Right forelimb (tissue), 1 donor: ENCODE data around the gene PLB1.

Source experiments
- DNase-seq: peaks from one replicate; pipeline ENCODE4 v3.0.0-alpha.2; 2018

The PLB1 gene

GRCh38 chr2:28616396-28616999, 120.6 kb downstream of the PLB1 start:
- DNase-seq = no peak

GRCh38 chr2:28617502-28618184, 121.8 kb downstream of the PLB1 start:
- no peak for DNase-seq

GRCh38 chr2:28618221-28619141, 122.6 kb downstream of the PLB1 start:
- DNase-seq = no peak

GRCh38 chr2:28619213-28620196, 123.6 kb downstream of the PLB1 start:
- DNase-seq = no peak

DNA sequence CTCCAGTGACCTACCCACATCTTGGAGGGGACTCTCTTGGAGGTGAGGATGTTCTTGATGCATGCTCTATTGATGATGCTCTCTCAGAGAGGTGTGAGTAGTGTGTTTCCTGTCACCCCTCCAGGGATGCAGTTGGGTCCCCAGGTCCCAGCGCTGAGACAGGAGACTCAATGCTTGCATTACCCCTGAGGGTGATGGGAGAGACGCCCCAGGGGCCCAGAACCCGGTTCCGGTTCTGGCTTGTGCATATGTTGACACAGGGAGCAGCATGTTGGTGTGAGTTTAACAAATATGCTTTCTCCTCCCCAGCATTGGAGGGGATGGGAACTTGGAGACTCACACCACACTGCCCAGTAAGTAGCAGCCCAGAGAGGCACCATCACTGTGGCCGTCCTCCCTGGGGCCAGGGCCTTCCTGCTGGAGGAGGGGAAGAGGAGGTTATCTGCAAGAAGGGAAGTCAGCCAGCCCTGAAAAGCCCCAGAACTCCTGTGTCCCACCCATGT, 124.5 kb downstream of the PLB1 start:
- DNase-seq = no peak

DNA sequence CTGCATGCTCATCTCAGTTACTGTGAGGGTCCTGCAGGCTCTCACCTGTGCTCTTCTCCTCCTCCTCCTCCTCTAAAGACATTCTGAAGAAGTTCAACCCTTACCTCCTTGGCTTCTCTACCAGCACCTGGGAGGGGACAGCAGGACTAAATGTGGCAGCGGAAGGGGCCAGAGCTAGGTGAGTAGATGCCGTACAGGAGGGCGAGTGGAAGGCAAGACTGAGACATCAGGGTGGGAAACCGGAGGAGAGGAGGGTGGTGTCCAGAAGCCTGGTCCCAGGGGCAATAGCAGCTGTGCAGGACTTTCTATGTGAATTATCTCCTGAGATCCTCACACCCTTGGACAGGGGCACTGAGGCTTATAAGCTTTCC, 124.9 kb downstream of the PLB1 start:
- DNase-seq = no peak

- peak; percentile 73 for DNase-seq
Measured at GRCh38 chr2:28621172-28622100, 125.6 kb downstream of the PLB1 start.

DNA sequence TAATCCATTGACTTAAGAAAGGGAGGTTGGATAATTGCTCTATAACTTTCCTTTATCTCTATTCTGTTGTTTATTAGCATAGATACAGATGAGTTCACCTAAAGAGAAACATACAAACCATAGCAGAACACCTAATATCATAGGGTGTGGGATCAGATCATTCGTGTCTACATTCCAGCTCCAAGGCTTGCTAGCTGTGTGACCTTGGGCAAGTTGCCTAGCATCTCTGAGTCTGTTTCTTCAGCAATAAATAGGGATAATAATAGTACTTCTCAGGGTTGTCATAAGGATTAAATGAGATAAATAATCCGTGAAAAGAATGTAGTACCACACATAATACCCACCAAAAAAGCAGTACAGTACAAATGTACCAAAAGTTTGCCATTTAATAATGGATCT, 126.2 kb downstream of the PLB1 start:
- DNase-seq = no peak

GRCh38 chr2:28623582-28624405, 127.9 kb downstream of the PLB1 start:
- DNase-seq = no peak

DNA sequence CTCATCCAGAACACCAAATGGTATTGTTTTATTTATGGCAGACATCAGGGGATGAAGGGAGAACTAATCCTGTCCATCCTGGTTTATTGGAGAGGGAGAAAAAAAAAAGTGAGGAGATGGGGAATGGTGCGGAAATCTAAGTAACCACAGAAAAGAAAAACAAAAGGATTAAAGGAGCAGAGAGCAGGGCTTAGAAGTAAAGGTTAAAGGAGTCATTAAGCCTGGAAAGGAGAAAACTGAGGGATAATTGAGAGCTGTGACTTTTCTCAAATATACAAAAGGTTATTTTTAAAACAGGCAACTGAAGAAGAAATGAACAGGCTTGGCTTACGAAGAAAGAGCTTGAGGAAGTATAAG, 128.6 kb downstream of the PLB1 start:
- DNase-seq = no peak

DNA sequence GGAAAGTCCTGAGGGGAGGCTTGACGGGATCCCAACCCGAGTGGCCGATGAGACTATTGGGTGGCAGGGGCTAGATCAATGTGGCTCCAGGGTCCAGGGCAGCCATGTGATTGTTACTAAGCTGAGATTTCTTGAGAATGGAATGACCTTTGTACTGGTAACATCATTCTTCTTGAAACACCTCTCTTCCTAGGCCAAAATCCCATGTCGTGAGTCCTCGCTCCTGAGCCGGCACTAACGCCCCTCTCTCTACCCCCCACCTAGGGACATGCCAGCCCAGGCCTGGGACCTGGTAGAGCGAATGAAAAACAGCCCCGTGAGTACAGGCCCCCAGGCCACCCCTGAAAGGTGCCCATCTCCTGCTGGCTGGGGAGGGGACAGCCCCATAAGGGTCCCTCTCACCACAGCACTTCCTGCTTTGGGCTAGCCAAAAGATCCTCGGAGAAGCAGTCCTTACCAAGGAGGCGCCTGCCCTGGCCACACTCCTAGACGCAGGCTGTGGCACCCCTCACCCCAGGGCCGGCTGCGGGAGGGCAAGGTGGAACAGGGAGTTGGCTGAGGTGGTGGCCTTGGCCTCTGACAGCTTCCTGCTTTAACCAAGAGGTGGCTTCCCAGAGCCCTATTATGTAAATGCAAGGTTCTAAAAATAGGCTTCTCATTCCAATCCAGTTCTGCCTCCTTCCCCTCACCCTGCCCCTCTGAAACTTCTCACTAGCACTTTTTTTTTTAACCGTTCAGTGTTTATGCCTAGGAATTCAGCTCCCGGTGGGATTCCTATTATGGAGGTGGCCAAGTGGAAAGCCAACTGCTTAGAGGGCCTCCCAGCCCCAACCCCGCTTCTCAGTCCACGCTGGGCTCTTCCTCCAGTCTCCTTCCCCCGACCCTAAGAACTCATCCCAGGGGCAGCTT, 129.2 kb downstream of the PLB1 start:
- no peak for DNase-seq

GRCh38 chr2:28626376-28626775, 130.5 kb downstream of the PLB1 start:
- no peak for DNase-seq

GRCh38 chr2:28626891-28627421, 131.1 kb downstream of the PLB1 start:
- DNase-seq = no peak

DNA sequence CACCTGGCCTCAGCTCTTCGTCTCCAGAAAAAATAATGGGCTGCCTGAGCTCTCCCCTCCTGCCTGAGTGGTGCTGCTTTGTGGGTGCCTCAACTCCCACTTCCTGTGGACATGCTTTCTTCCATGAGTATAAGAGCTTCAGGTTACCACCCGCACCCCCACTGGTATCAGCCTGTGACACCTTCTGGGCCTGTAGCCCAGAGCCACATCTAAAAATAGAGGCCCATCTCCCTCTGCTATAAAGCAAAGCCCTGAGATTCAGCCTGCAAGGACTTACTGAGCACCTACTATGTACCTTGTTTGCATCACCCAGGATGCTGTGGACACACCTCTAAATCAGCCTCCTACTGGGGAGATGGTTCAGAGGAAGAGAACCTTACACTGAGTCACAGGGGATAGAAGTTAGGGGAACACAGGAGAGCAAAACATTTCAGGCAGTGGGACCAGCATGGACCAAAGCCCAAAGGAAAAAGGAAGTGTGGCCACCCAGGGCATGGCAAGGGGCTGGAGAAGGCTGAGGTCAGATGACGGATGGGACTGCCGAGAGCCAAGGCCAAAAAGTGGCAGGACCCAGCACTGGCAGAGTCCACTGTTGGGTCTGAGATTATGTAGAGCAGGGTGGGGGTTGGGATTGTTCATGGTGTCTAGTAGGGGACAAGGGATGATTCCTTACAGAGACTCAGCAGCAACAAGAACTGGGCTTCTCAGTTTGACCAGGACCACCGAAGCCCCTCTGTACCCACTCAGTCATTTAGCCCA, 132.0 kb downstream of the PLB1 start:
- DNase-seq = no peak

DNA sequence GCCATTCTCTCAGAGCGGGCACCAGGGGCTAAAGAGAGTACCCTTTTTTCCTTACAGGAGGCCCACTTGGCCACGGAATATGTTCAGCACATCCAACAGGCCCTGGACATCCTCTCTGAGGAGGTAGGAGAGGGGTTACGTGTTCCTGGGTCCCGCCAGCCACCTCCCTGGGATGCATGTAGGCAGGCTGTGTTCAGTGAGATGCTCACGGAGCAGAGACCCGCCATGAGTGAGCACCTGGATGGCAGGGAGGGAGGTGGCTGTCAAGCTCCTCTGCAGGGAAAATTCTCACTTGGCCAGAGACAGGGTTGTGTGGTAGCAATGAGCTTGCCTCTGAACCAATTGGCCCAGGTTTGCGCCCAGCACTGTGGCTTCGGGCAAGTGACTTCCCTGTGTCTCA, 132.6 kb downstream of the PLB1 start:
- DNase-seq = no peak

- DNase-seq = no peak
Measured at GRCh38 chr2:28628987-28629386, 133.1 kb downstream of the PLB1 start.

DNA sequence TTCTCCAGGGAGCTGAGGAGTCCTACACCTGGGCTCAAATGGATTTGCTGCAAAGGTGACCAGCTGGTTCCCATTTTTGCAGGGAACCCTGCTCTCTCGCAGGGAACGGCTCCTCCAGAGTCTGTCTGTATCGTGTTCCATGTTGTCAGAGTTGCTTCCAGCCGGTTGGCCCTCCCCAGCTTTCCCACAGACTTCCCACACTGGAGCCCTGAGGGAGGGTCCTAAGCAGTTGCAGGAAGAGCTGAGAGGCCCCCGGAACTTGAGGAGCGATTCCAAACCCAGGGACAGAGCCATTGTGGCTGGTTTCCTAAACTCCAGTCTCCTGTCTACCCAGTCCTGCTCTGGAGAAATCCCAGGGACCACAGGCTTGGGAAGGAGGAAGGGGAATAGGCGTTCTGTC, 134.1 kb downstream of the PLB1 start:
- DNase-seq = no peak

GRCh38 chr2:28630341-28630740, 134.5 kb downstream of the PLB1 start:
- DNase-seq = no peak
